Measurements from ENCODE around the gene KLRC4. TPM values are rescaled to one million over a fixed set of nuclear protein-coding genes. Genes with fewer than 3 reads are reported as not detected.

Gene KLRC4
- total and polyA plus RNA-seq, 4 donors = 0.17 to 1.3 (median 0.32) TPM

DNA sequence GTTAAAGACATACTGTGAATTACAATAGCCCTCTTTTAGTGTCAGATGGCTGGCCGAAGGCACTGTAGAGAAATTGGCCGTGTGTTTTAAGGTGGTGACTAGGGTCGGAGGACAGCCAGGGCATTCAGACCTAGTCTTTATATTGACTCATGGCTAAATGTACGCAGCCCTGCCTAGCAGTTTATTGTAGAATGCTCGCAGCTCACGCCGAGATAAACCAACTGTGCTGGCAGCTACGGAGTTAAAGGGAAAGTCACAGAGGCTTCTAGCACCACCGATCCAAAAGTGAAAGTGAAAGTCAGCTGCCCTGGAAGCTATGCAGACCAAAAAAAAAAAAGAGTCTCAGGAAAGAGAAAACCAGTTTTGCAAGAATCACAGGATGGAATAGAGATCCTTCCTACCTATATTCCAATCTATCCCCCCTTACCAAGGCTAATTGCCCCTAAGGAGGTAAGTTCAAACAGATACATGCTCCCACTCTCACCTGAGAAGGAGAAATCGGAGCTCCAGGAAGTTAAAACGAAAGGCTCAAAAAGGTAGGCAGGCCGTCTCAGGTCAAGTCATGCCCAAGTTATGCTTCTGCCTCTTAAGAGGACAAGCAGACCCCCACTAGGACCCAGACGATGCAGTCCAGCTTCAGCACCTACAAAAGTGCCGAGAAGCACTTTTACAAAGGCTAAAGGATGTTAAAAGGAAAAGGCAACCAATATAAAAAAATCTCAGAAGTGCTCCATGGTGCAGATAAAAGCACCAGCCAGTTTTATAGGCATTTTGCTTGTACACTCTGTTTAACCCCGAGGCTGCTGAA, 44.5 kb downstream of the KLRC4 start (continued):
- TF ChIP-seq, protein P1, sequence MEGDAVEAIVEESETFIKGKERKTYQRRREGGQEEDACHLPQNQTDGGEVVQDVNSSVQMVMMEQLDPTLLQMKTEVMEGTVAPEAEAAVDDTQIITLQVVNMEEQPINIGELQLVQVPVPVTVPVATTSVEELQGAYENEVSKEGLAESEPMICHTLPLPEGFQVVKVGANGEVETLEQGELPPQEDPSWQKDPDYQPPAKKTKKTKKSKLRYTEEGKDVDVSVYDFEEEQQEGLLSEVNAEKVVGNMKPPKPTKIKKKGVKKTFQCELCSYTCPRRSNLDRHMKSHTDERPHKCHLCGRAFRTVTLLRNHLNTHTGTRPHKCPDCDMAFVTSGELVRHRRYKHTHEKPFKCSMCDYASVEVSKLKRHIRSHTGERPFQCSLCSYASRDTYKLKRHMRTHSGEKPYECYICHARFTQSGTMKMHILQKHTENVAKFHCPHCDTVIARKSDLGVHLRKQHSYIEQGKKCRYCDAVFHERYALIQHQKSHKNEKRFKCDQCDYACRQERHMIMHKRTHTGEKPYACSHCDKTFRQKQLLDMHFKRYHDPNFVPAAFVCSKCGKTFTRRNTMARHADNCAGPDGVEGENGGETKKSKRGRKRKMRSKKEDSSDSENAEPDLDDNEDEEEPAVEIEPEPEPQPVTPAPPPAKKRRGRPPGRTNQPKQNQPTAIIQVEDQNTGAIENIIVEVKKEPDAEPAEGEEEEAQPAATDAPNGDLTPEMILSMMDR (IDR thresholded peaks at IDR 0.05; ENCODE audit: low read depth, low read length, missing input control) = no peak
- TF ChIP-seq HNF4A (conservative IDR thresholded peaks at IDR 0.05) (peak in 1 of 2 donors; percentile 4), HNF4G (IDR thresholded peaks at IDR 0.05) (no peak)
- TF ChIP-seq, protein P2, sequence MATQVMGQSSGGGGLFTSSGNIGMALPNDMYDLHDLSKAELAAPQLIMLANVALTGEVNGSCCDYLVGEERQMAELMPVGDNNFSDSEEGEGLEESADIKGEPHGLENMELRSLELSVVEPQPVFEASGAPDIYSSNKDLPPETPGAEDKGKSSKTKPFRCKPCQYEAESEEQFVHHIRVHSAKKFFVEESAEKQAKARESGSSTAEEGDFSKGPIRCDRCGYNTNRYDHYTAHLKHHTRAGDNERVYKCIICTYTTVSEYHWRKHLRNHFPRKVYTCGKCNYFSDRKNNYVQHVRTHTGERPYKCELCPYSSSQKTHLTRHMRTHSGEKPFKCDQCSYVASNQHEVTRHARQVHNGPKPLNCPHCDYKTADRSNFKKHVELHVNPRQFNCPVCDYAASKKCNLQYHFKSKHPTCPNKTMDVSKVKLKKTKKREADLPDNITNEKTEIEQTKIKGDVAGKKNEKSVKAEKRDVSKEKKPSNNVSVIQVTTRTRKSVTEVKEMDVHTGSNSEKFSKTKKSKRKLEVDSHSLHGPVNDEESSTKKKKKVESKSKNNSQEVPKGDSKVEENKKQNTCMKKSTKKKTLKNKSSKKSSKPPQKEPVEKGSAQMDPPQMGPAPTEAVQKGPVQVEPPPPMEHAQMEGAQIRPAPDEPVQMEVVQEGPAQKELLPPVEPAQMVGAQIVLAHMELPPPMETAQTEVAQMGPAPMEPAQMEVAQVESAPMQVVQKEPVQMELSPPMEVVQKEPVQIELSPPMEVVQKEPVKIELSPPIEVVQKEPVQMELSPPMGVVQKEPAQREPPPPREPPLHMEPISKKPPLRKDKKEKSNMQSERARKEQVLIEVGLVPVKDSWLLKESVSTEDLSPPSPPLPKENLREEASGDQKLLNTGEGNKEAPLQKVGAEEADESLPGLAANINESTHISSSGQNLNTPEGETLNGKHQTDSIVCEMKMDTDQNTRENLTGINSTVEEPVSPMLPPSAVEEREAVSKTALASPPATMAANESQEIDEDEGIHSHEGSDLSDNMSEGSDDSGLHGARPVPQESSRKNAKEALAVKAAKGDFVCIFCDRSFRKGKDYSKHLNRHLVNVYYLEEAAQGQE (IDR thresholded peaks at IDR 0.05) = peak; percentile 7

GRCh38 chr12:10363914-10364814, 45.4 kb downstream of the KLRC4 start:
- peak; percentile 63 for DNase-seq (ENCODE audit: low spot score)
- Histone ChIP-seq H3K36me3 (ENCODE audit: control insufficient read depth in 4 of 4, insufficient read depth in 3 of 4, low read depth in 1 of 4, low read length in 3 of 4) (no peaks in the 10 kb centered on the region), H3K27me3 (ENCODE audit: control insufficient read depth in 4 of 4, insufficient read depth in 4 of 4, low read length in 3 of 4) (no peaks in the 10 kb centered on the region), H3K4me1 (ENCODE audit: control insufficient read depth in 4 of 4, insufficient read depth in 4 of 4, low read length in 3 of 4) (peaks cover 2 to 22% (median 11%) of the 10 kb centered on the region in 4 donors), H3K9ac (ENCODE audit: low read depth in 1 of 2, low read length in 2 of 2) (peak overlapping the region; percentile 89 to 99), H3K4me3 (ENCODE audit: low read depth in 1 of 3, low read length in 3 of 3) (peak overlapping the region; percentile 60 to 98 (median 92)), H3K9me3 (ENCODE audit: control insufficient read depth in 4 of 4, low read length in 3 of 4) (no peaks in the 10 kb centered on the region), H3K27ac (ENCODE audit: low read depth in 1 of 2, low read length in 2 of 2) (peak overlapping the region; percentile 97 to 98)
- WGBS = 19% methylated on average over 19 of the region's 19 CpGs
- TF ChIP-seq, protein P2 (IDR thresholded peaks at IDR 0.05) = peak; percentile 81
- TF ChIP-seq ATF3 (IDR thresholded peaks at IDR 0.05) (no peak), FOXA2 (IDR thresholded peaks at IDR 0.05) (no peak), TAF1 (conservative IDR thresholded peaks at IDR 0.05) (peak; percentile 64), FOXA1 (IDR thresholded peaks at IDR 0.05) (no peak), YY1 (IDR thresholded peaks at IDR 0.05) (peak; percentile 42), HNF4A (conservative IDR thresholded peaks at IDR 0.05) (no peak), SP1 (IDR thresholded peaks at IDR 0.05) (no peak)

All from liver (tissue), 9 donors.